A673 (cell line): ENCODE data around the gene GAB1.

Experiments used
- CTCF ChIP-seq: fragments of 300-800, 200-600 bp; sonication (generic); conservative IDR thresholded peaks from 2 replicates; pipeline ENCODE4 v1.5.1; 2017; ENCODE audit warnings: low read depth, mild to moderate bottlenecking, antibody characterized with exemption, low read length, moderate library complexity, mixed read lengths
- EZH2 ChIP-seq: fragments of 200-600 bp; sonication (generic); IDR thresholded peaks from 2 replicates; pipeline ENCODE4 v1.6.1; 2017; ENCODE audit warnings: borderline replicate concordance, low read depth, mild to moderate bottlenecking, mixed read lengths, antibody characterized with exemption, low read length; ENCODE audit not compliant: poor library complexity, severe bottlenecking

GRCh38 chr4:143393195-143393594 is 56.5 kb downstream of the GAB1 start:
- TF ChIP-seq CTCF: no peak
- TF ChIP-seq EZH2: no peak
